Measurements from ENCODE around the gene PDGFC.

PDGFC gene

DNA sequence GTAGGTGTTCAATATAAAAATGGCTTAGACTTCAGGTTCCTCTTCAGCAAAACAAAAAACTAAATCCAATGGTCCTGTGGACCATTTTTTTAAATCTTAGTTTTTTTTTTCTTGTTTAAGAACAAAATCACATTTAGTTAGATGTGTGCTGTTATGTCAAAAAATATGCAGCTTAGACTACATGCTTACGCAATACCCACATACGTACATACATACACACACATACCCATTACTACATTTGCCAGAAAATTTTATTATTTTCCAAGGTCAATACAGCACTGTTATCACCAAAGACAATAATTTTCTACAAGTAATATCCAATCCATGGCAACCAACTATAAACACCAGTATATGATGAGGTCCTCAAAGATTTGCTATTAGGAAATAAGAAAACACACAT is 144.1 kb downstream of the PDGFC start:
- TF ChIP-seq, protein P1, sequence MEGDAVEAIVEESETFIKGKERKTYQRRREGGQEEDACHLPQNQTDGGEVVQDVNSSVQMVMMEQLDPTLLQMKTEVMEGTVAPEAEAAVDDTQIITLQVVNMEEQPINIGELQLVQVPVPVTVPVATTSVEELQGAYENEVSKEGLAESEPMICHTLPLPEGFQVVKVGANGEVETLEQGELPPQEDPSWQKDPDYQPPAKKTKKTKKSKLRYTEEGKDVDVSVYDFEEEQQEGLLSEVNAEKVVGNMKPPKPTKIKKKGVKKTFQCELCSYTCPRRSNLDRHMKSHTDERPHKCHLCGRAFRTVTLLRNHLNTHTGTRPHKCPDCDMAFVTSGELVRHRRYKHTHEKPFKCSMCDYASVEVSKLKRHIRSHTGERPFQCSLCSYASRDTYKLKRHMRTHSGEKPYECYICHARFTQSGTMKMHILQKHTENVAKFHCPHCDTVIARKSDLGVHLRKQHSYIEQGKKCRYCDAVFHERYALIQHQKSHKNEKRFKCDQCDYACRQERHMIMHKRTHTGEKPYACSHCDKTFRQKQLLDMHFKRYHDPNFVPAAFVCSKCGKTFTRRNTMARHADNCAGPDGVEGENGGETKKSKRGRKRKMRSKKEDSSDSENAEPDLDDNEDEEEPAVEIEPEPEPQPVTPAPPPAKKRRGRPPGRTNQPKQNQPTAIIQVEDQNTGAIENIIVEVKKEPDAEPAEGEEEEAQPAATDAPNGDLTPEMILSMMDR (IDR thresholded peaks at IDR 0.05; ENCODE audit: control extremely low read depth, extremely low read depth, low read depth, missing control alignments) = no peak
- CTCF ChIA-PET = interaction anchor here (2.1 kb wide), 1 partner anchor 14 kb away, joined by 4 read pairs; no protein-coding TSS in a partner anchor
- POLR2A ChIA-PET = no interaction called here
- DNase-seq (ENCODE audit: extremely low spot score) = no peak

DNA sequence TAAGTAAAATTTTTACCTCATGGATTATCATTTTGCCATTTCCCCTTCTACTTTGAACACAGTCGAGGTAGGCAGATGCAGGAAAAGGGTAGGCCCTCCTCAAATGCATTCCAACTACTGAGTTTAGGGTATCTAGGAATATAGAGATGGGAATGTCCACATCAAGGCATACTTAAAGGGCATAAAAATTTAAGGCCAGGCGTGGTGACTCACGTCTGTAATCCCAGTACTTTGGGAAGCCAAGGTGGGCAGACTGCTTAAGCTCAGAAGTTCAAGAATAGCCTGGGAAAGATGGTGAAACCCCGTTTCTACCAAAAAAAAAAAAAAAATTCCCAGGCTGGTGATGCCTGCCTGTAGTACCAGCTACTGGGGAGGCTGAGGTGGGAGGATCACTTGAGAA is 146.5 kb downstream of the PDGFC start:
- ChIA-PET CTCF (no interaction called here), POLR2A (no interaction called here)
- TF ChIP-seq, protein P1 (IDR thresholded peaks at IDR 0.05; ENCODE audit: control extremely low read depth, extremely low read depth, low read depth, missing control alignments) = no peak
- no peak for DNase-seq (ENCODE audit: extremely low spot score)

DNA sequence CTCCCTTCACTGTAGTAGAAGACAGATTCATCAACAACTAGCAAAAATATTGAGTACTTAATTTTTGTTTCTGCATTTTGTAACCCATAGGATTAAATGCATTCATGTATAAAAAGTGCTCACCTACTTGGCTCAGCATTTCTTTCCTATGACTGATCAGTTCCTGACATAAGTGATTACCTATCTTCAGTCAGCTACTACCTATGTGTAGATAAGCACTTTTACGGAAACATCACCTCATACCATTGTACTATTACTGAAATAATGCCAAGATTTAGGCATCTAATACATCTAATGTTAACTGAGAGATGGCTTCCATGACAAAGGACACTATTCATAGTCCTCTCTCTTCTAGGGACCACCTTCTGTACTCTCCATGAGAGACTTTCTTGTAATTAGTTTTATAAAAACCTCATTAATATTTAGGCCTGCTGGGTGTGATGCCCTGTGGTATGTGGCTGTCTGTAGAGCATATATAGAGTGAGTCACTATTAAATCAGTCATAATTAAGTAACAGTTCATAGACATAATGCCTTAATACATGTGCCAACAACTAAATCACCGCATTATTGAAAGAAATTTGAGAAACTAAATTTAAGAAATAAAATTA is 147.0 kb downstream of the PDGFC start:
- TF ChIP-seq, protein P1 (IDR thresholded peaks at IDR 0.05; ENCODE audit: control extremely low read depth, extremely low read depth, low read depth, missing control alignments) = no peak
- POLR2A ChIA-PET = no interaction called here
- CTCF ChIA-PET = no interaction called here

DNA sequence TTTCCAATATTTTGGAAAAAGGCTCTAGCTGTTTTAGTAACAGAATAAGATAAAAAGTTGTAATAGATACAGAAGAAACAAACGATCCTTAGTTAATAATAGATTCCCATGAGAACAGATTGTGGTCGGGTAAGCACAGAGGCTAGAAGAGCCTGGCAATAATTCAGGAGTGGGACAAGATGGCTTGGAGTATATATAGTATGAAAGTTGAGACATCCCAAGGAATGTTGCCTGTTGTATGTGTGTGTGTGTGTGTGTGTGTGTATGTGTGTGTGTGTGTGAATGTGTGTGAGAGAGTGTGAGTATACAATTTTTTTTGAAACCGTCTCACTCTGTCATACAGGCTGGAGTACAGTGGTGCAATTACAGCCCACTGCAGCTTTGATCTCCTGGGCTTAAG is 150.7 kb downstream of the PDGFC start:
- POLR2A ChIA-PET = no interaction called here
- CTCF ChIA-PET = no interaction called here
- DNase-seq (ENCODE audit: extremely low spot score) = no peak
- TF ChIP-seq, protein P1 (IDR thresholded peaks at IDR 0.05; ENCODE audit: control extremely low read depth, extremely low read depth, low read depth, missing control alignments) = no peak

More for the DNA sequence above, 147.0 kb downstream of the PDGFC start:
- DNase-seq (ENCODE audit: extremely low spot score) = no peak

DNA sequence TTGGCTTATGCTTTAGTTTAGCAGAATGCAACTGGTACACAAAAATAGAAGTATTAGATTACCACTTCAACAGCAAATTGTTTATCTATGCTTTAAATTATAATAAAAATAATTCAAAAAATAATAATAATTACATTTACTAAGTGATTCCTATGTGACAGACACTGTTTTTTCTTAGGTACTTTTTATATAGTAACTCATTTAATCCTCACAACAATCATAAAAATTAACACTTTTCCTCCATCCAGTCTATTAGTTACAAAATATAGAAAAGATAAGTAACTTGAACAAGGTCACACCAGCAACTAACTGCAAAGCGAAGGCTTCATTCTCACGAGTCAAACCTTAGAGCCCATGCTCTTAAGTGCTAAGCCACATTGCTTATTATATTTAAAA is 155.2 kb downstream of the PDGFC start:
- TF ChIP-seq, protein P1 (IDR thresholded peaks at IDR 0.05; ENCODE audit: control extremely low read depth, extremely low read depth, low read depth, missing control alignments) = no peak
- ChIA-PET POLR2A (no interaction called here), CTCF (no interaction called here)
- no peak for DNase-seq (ENCODE audit: extremely low spot score)

DNA sequence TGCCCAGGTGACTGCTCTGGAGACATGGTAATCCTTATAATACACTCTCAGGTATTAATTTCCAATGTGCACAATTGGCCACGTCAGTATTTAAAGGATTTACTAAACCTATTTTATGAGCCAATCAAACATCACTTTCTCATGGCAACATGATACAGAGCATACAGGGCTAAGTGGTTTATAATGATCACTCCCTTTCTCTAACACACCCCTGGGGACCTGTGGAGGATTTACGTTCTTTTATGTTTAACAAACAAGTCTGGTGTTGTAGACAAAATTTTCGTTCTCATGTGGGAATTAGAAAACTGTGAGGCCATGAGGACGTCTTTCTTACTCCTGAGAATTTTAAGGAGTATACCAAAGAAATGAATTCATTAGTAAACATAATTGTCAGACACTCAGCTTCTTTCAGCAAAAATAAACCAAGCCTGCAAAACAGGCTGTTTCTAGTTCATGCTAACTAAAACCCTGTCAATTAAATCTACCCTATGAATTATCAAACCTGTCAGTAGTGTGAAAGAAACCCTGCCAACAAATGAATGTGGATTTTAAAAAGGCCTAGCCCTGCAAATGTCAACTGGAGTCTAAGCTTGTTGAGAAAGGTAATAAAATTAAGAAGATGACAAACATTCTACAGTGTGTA is 155.8 kb downstream of the PDGFC start:
- ChIA-PET POLR2A (no interaction called here), CTCF (no interaction called here)
- TF ChIP-seq, protein P1 (IDR thresholded peaks at IDR 0.05; ENCODE audit: control extremely low read depth, extremely low read depth, low read depth, missing control alignments) = no peak
- DNase-seq (ENCODE audit: extremely low spot score) = no peak
